ENCODE measurements around the gene SLC9C1. TPM values are rescaled to one million over a fixed set of nuclear protein-coding genes. Genes with fewer than 3 reads are reported as not detected.
"Not testable (repeated sequence)": the region's sequence is repeated elsewhere in the genome, so short reads cannot be mapped to it uniquely, and the experiment has no call there.

The SLC9C1 gene
- total RNA-seq, 1 donor from 2014 or later = not detected

GRCh38 chr3:112228786-112229185 is 65.2 kb downstream of the SLC9C1 start:
- intact Hi-C loops (cut with micrococcal nuclease) = no loop called here

- intact Hi-C loops (cut with micrococcal nuclease) = no loop called here
Observed at GRCh38 chr3:112200317-112200666, 93.7 kb downstream of the SLC9C1 start.

GRCh38 chr3:112199622-112200316 is 94.2 kb downstream of the SLC9C1 start:
- intact Hi-C loops (cut with micrococcal nuclease) = no loop called here

- intact Hi-C loops (cut with micrococcal nuclease) = no loop called here
Observed at GRCh38 chr3:112197131-112197530, 96.9 kb downstream of the SLC9C1 start.

- intact Hi-C loops (cut with micrococcal nuclease) = no loop called here
Observed at GRCh38 chr3:112187300-112187699, 106.7 kb downstream of the SLC9C1 start.

- intact Hi-C loops (cut with micrococcal nuclease) = not testable (repeated sequence)
Observed at GRCh38 chr3:112185423-112186035, 108.5 kb downstream of the SLC9C1 start.

GRCh38 chr3:112175646-112176045 is 118.4 kb downstream of the SLC9C1 start:
- intact Hi-C loops (cut with micrococcal nuclease) = no loop called here

GRCh38 chr3:112175037-112175436 is 119.0 kb downstream of the SLC9C1 start:
- intact Hi-C loops (cut with micrococcal nuclease) = no loop called here

- intact Hi-C loops (cut with micrococcal nuclease) = no loop called here
Observed at GRCh38 chr3:112171144-112171543, 122.9 kb downstream of the SLC9C1 start.

- intact Hi-C loops (cut with micrococcal nuclease) = no loop called here
Observed at GRCh38 chr3:112170046-112170445, 124.0 kb downstream of the SLC9C1 start.

GRCh38 chr3:112167758-112168157 is 126.3 kb downstream of the SLC9C1 start:
- intact Hi-C loops (cut with micrococcal nuclease) = no loop called here

GRCh38 chr3:112149136-112149535 is 144.9 kb downstream of the SLC9C1 start:
- intact Hi-C loops (cut with micrococcal nuclease) = no loop called here

- intact Hi-C loops (cut with micrococcal nuclease) = loop anchor here (1.0 kb wide), 1 partner anchor 10 kb away; the partner anchor contains the start of gene GCSAM
Observed at GRCh38 chr3:112143689-112144088, 150.3 kb downstream of the SLC9C1 start.

- intact Hi-C loops (cut with micrococcal nuclease) = loop anchor here (1.0 kb wide), 1 partner anchor 10 kb away; the partner anchor contains the start of gene GCSAM
Observed at GRCh38 chr3:112143251-112143650, 150.8 kb downstream of the SLC9C1 start.

GRCh38 chr3:112141293-112141692 is 152.7 kb downstream of the SLC9C1 start:
- intact Hi-C loops (cut with micrococcal nuclease) = no loop called here

- intact Hi-C loops (cut with micrococcal nuclease) = no loop called here
Observed at GRCh38 chr3:112140584-112140983, 153.4 kb downstream of the SLC9C1 start.

- intact Hi-C loops (cut with micrococcal nuclease) = loop anchor here (10.0 kb wide), 1 partner anchor 866 kb away; no protein-coding TSS in a partner anchor
Observed at GRCh38 chr3:112138219-112138969, 155.6 kb downstream of the SLC9C1 start.

- intact Hi-C loops (cut with micrococcal nuclease) = loop anchor here (1.0 to 10.0 kb wide), 6 partner anchors 25 to 867 kb away; no protein-coding TSS in a partner anchor
Observed at GRCh38 chr3:112137781-112138180, 156.2 kb downstream of the SLC9C1 start.

- intact Hi-C loops (cut with micrococcal nuclease) = loop anchor here (1.0 to 10.0 kb wide), 6 partner anchors 25 to 868 kb away; no protein-coding TSS in a partner anchor
Observed at GRCh38 chr3:112136959-112137693, 156.9 kb downstream of the SLC9C1 start.

GRCh38 chr3:112136046-112136445 is 158.0 kb downstream of the SLC9C1 start:
- intact Hi-C loops (cut with micrococcal nuclease) = loop anchor here (2.0 to 10.0 kb wide), 2 partner anchors 301 to 869 kb away; no protein-coding TSS in a partner anchor

Measured in T-helper 1 cell treated with Interleukin-12 subunit alpha and Interleukin-12 subunit beta and Interleukin-4 antibody, amounts not matched to agents 30 ng/mL and 1 ng/mL, for 36 hours (primary cell).